ENCODE measurements around the gene PIK3CA.

DNA sequence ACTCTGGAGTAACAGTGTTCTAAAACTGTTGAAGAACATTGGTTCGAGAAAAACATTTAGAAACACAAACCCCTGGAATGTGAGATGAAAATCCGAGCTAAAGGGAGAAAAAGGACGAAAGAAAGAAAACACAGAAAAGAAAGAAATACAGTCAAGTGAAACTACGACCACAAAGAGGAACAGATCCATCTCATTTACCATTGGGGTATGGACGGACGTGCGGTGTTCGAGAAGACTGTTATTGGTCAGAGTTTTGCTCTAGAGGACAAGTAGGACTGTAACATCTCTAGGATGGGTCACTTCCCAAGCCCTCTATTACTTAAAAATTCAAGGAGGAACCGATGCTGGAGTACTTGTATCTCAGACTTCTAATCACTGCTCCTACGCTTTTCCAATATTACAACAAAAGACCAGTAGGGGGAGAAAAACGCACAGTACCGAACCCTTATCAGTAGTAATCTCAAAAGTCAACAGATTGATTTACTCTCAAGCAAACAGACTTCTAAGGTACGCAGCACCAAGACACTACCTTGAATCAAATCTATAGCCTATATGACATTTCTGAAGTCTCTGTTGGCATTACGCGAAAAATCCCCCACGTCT, 1.1 kb upstream of the PIK3CA start:
- no peak for TF ChIP-seq POLR2AphosphoS5 (IDR thresholded peaks at IDR 0.05; ENCODE audit: borderline replicate concordance, low read depth, low read length)
- no peak for TF ChIP-seq EZH2 (IDR thresholded peaks at IDR 0.05)
